Omental fat pad (tissue), 4 donors: ENCODE data around the gene CCDC89. TPM values are rescaled to one million over a fixed set of nuclear protein-coding genes. Genes with fewer than 3 reads are reported as not detected.
A peak's percentile ranks its signal among the peaks of the same experiment; 100 is the strongest.

ENCODE experiments used
- ATAC-seq: fragments of 150-250 bp; one replicate; pipeline ENCODE4 v1.9.1; 2016; ENCODE audit warnings: mild to moderate bottlenecking, moderate library complexity; ENCODE audit not compliant: low FRiP score
- DNase-seq: peaks from one replicate; pipeline ENCODE4 v3.0.0-alpha.2; 2019; ENCODE audit warnings: low spot score
- total RNA-seq, 4 donors: library from RNA; depleted of rRNA; stranded (reverse); fragments of >200 nt; gene quantifications; one replicate each; pipeline ENCODE4 v1.1.0, GENCODE V29; 2016
- TF ChIP-seq, protein P1 (sequence below), 3 donors: fragments of 450-650 bp; IDR thresholded peaks; one replicate each; pipeline ENCODE4 v1.5.1; 2016 to 2017; ENCODE audit warnings: antibody characterized with exemption in 3 of 3, mild to moderate bottlenecking in 3 of 3, moderate library complexity in 2 of 3

The CCDC89 gene
- total RNA-seq, 4 donors from 2014 or later = 0.60 to 1.7 (median 1.4) TPM

DNA sequence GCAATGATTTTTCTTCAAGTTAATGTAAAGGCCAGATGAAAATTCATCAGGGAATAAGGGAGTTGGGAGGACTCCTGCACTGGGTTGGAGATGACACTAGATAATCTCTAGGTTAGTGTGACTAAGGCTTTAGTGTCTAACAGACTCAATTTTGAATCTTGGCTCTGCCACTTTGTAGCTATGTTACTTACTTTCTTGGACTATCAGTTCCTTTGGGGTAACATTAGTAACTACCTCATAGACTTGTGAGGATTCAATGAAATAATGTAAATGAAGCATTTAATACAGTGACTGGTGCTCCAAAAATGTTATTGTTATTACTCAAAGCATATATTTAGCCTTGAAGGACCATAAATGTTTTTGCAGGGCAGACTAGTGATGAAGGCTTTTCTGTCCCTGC, 9.6 kb upstream of the CCDC89 start:
- ATAC-seq = no peak
- TF ChIP-seq, protein P1, sequence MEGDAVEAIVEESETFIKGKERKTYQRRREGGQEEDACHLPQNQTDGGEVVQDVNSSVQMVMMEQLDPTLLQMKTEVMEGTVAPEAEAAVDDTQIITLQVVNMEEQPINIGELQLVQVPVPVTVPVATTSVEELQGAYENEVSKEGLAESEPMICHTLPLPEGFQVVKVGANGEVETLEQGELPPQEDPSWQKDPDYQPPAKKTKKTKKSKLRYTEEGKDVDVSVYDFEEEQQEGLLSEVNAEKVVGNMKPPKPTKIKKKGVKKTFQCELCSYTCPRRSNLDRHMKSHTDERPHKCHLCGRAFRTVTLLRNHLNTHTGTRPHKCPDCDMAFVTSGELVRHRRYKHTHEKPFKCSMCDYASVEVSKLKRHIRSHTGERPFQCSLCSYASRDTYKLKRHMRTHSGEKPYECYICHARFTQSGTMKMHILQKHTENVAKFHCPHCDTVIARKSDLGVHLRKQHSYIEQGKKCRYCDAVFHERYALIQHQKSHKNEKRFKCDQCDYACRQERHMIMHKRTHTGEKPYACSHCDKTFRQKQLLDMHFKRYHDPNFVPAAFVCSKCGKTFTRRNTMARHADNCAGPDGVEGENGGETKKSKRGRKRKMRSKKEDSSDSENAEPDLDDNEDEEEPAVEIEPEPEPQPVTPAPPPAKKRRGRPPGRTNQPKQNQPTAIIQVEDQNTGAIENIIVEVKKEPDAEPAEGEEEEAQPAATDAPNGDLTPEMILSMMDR (IDR thresholded peaks at IDR 0.05) = no peak
- DNase-seq = no peak

DNA sequence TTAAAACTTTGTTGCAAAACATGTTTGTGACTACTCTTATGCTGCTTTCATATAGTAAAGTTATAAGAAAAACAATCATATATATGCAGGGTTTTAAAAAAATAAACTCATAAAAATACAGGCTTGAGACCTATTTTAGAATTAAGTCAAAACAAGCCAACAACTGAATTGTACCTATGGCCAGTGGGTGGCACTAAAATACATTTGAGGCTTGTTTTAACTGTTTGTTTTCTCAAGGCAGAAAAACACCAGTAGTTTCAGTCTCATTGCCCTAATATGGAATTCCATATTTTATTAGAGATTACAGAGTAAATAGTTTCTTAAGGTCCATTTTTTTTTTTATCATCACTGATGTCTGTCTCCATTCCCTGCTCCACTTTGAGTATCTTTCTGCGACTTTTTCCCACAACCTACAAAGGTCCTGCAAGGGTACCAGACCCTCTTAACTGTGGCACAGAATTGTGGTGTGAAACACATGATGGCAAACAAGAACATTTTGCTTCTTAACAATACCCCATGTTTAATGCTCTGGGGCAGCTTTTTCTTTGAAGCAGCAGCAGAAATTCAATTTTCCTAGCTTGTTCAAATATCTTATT, 8.5 kb upstream of the CCDC89 start:
- ATAC-seq (no peak), DNase-seq (no peak)
- TF ChIP-seq, protein P1 (IDR thresholded peaks at IDR 0.05) = no peak

DNA sequence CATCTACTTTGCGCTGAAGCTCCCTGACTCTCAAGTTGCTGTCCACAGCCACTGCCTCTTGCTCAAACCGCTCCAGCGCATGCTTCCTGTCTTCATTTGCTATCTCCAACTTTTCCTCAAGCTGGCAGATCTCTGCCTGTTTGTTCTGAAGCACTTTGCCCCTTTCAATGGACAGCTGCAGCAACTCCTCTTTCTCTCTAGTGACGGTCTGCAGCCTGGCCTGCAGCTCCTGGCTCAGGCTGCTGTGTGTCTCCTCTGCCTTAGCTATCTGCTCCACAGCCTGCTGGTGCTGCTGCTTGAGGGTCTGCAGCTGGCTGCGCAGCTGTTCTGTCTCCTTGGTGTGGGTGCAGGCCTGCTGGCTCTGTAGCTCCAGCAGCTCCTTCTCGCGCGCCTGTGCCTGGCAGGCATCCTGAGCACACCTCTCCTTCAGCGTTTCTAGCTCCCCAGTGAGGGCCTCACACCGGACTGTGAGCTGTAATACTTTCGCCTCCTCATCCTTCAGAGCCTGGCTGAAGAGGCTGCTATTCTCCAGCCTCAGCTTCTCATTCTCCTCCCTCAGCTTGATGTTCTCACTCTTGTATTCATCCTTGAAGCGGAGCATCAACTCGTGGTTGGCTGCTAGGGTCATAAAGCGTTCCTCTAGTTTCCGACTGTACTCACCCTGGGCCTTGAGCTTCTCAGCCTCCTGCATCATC, 723 bp downstream of the CCDC89 start:
- TF ChIP-seq, protein P1 (IDR thresholded peaks at IDR 0.05) = no peak
- no peak for DNase-seq
- peak; percentile 9 for ATAC-seq

DNA sequence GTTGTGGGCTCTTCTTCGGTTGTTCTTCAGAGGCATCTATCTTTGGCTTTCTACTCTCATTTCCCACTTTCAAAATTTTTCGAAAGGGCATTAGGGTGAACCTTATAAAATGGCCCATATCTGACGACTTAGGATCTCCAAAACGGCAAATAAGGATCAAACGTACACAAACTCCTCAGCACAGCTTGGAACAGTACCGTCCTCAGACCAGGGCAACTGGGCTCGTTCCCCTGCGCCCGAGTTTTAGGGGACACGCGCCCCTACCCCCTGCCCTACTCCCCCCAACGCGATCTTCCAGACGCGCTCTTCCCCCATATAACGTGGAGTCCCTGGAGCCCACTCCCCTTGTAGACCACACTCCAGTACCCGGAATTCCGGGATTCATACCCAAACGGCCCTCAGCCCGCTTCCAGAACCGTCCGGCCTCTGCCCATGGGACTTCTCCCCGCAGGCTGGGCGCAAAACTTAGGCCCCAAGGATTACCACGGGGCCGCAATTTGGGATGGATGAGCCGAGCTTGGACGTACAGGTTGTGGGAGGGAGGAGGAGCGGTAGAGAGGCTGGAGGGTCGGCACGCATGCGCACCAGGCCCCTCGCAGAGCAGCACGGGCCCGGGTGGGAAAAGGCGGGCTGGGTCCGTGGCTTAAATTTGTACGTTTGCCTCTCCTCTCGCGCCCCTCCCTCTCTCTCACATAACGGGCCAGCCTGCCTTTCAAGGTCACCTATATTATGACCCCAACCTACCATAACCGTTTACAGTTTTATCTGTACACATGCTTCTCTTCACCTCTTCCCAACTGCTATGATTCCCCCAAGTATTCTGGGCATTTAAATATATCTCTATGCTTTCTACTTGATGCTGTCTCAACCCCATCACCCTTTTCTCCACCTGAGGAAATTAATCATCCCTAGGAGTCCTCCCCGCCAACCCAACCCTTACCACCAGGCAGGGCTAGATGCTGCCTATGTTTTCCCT, 3.4 kb downstream of the CCDC89 start:
- ATAC-seq = no peak

DNA sequence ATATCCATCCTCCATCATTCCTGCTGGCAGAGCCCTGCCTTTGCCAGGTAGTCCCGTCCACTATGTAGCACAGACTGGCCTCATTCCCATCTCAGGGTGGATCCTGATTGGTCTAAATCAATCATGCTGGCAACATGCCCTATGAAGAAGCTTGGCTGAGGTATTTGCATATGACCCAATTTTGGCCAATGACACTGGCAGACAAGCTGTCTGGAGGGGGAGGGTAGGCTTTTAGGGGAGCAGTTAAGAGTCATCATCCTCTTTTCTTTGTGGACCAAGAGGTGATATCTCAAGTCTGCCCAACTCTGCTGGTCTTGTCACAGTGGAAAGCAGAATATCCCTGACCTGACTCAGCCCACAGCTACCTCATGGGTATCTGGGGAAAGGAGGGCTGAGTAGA, 5.1 kb downstream of the CCDC89 start:
- ATAC-seq (no peak), DNase-seq (no peak)
- TF ChIP-seq, protein P1 (IDR thresholded peaks at IDR 0.05) = no peak

More for the DNA sequence above, 3.4 kb downstream of the CCDC89 start:
- TF ChIP-seq, protein P1 (IDR thresholded peaks at IDR 0.05) = no peak
- DNase-seq = peak; percentile 24

DNA sequence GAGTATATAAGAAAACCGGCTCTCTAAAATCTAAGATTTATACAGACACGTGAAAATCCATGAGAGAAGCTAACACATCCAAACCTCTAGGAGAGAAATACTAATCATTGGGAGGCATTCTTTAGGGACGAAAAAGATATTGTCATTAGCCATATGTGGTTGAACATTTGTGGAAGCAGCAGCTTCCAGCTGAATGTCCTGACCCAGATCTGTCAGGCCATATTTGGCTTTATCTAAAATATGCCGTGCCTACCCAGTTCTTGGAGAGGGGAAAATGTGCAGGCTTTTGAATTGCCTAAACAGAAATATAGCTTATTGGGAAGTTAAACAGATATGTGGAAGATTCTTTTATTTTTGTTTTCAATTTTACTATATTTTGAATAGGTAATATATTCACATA, 6.4 kb downstream of the CCDC89 start:
- TF ChIP-seq, protein P1 (IDR thresholded peaks at IDR 0.05) = no peak
- DNase-seq (no peak), ATAC-seq (no peak)
